ENCODE measurements around the gene MAPK4.

MAPK4 gene

DNA sequence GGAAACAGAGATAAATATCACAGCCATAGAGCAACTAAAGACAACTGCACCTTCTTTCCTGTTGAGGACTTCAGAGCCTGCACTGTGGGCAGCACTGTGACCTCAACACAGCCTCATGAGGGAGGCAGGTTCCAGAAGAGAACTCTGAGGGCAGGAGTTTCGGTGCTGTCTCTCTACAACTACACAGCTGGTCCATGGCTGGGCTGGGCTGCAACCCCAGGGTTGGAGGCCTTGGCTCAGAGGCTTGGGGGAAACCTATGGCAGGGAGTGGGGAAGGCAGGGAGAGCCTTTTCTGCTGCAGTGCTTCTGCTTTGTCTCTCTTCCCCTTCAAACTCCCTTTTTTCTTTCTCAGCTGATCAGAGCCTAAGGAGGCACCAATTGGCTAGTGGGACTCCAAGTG lies 193.4 kb downstream of the MAPK4 start:
- Histone ChIP-seq H2AFZ (peak overlapping the region; percentile 22), H3K27me3 (ENCODE audit: control insufficient read depth, insufficient read depth, low read length) (no peaks in the 10 kb centered on the region), H3K9ac (no peak overlapping the region), H3K4me1 (peaks cover 8% of the 10 kb centered on the region), H3K4me2 (ENCODE audit: low read length) (no peak overlapping the region), H3K4me3 (ENCODE audit: low read depth, low read length) (no peak overlapping the region), H3K79me2 (no peaks in the 10 kb centered on the region), H3K9me3 (ENCODE audit: control insufficient read depth, low read length) (no peaks in the 10 kb centered on the region), H3K27ac (no peak overlapping the region), H3K36me3 (ENCODE audit: control insufficient read depth, insufficient read depth, low read length) (no peaks in the 10 kb centered on the region)
- TF ChIP-seq, protein P1, sequence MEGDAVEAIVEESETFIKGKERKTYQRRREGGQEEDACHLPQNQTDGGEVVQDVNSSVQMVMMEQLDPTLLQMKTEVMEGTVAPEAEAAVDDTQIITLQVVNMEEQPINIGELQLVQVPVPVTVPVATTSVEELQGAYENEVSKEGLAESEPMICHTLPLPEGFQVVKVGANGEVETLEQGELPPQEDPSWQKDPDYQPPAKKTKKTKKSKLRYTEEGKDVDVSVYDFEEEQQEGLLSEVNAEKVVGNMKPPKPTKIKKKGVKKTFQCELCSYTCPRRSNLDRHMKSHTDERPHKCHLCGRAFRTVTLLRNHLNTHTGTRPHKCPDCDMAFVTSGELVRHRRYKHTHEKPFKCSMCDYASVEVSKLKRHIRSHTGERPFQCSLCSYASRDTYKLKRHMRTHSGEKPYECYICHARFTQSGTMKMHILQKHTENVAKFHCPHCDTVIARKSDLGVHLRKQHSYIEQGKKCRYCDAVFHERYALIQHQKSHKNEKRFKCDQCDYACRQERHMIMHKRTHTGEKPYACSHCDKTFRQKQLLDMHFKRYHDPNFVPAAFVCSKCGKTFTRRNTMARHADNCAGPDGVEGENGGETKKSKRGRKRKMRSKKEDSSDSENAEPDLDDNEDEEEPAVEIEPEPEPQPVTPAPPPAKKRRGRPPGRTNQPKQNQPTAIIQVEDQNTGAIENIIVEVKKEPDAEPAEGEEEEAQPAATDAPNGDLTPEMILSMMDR (IDR thresholded peaks at IDR 0.05), result no peak

DNA sequence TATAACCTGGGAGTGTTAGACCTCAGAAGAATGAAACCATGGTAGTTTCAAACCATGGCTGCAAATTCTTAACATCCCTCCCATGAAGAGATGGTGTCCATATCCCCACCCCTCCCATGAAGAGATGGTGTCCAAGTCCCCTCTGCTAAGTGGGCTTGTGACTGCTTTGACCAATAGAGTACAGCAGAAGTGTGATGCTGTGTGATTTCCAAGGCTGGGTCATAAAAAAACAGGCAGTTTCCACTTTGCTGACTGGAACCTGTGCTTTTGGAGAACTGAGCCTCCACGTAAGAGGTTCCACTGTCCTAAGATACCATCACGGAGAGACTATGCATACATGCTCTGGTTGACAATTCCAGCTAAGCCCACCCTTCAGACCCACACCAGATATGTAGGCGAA lies 194.4 kb downstream of the MAPK4 start:
- Histone ChIP-seq H3K4me2 (ENCODE audit: low read length) (no peak overlapping the region), H3K79me2 (no peaks in the 10 kb centered on the region), H3K27ac (no peak overlapping the region), H3K9me3 (ENCODE audit: control insufficient read depth, low read length) (no peaks in the 10 kb centered on the region), H3K36me3 (ENCODE audit: control insufficient read depth, insufficient read depth, low read length) (no peaks in the 10 kb centered on the region), H3K27me3 (ENCODE audit: control insufficient read depth, insufficient read depth, low read length) (no peaks in the 10 kb centered on the region), H3K4me1 (no peaks in the 10 kb centered on the region), H3K9ac (no peak overlapping the region), H3K4me3 (ENCODE audit: low read depth, low read length) (no peak overlapping the region), H2AFZ (no peak overlapping the region)
- TF ChIP-seq, protein P1 (IDR thresholded peaks at IDR 0.05), result no peak

DNA sequence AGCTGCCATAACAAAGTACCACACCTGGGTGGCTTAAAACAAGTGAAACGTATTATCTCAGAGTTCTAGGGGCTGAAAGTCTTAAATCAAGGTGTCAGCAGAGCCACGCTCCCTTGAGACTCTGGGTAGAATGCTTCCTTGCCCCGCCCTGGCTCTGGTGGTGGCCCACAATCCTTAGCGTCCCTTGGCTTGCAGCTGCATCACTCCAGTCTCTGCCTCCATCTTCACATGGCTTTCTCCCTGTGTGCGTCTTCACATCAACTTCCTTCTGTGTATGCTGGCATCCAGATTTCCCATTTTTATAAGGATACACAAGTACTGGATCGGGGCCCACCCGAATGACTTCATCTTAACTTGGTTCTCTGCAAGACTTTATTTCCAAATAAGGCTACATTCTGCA lies 197.5 kb downstream of the MAPK4 start:
- Histone ChIP-seq H3K9ac (no peak overlapping the region), H2AFZ (no peak overlapping the region), H3K4me3 (ENCODE audit: low read depth, low read length) (no peak overlapping the region), H3K27ac (no peak overlapping the region), H3K4me2 (ENCODE audit: low read length) (no peak overlapping the region), H3K27me3 (ENCODE audit: control insufficient read depth, insufficient read depth, low read length) (no peaks in the 10 kb centered on the region), H3K4me1 (no peaks in the 10 kb centered on the region), H3K79me2 (no peaks in the 10 kb centered on the region), H3K36me3 (ENCODE audit: control insufficient read depth, insufficient read depth, low read length) (no peaks in the 10 kb centered on the region), H3K9me3 (ENCODE audit: control insufficient read depth, low read length) (no peaks in the 10 kb centered on the region)
- TF ChIP-seq, protein P1 (IDR thresholded peaks at IDR 0.05), result no peak

DNA sequence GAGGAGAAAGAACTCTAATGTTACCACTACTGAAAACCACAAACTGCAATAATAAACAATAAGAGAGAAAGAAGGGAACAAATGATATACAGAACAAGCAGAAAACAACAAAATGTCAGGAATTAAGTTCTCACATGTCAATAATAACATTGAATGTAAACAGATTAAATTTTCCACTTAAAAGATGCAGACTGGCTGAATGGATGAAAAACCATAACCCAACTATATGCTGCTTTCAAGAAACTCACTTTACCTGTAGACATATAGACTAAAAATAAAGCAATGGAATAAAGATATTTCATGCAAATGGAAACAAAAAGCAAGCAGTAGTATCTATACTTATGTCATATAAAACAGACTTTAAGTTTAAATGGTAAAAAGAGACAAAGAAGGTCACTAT lies 209.6 kb downstream of the MAPK4 start:
- TF ChIP-seq, protein P1 (IDR thresholded peaks at IDR 0.05), result no peak
- Histone ChIP-seq H2AFZ (no peak overlapping the region), H3K4me1 (no peaks in the 10 kb centered on the region), H3K27me3 (ENCODE audit: control insufficient read depth, insufficient read depth, low read length) (no peaks in the 10 kb centered on the region), H3K9ac (no peak overlapping the region), H3K27ac (no peak overlapping the region), H3K79me2 (no peaks in the 10 kb centered on the region), H3K4me2 (ENCODE audit: low read length) (no peak overlapping the region), H3K9me3 (ENCODE audit: control insufficient read depth, low read length) (no peaks in the 10 kb centered on the region), H3K36me3 (ENCODE audit: control insufficient read depth, insufficient read depth, low read length) (no peaks in the 10 kb centered on the region), H3K4me3 (ENCODE audit: low read depth, low read length) (no peak overlapping the region)

DNA sequence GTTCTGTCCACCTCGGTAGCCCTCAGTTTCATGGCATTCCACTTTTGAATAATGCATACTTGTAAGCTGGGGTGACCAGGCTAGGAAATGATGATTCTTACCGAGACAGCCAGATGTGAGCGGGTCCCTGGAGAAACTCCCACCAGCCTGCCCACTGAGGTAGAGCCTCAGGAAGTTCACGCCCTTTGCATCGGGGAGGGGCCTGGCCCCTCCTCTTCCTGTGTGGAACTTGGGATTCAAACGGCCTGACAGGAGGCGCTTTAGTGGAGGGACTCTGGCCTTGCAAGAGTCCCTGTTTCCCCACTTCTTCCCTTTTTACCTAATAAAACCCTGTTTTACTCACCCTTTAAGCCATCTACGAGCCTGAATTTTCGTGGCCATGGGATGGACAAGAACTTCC lies 215.3 kb downstream of the MAPK4 start:
- Histone ChIP-seq H3K36me3 (ENCODE audit: control insufficient read depth, insufficient read depth, low read length) (no peaks in the 10 kb centered on the region), H3K4me1 (peaks cover 11% of the 10 kb centered on the region), H3K4me2 (ENCODE audit: low read length) (no peak overlapping the region), H3K27ac (no peak overlapping the region), H2AFZ (no peak overlapping the region), H3K9ac (no peak overlapping the region), H3K79me2 (no peaks in the 10 kb centered on the region), H3K9me3 (ENCODE audit: control insufficient read depth, low read length) (no peaks in the 10 kb centered on the region), H3K4me3 (ENCODE audit: low read depth, low read length) (no peak overlapping the region), H3K27me3 (ENCODE audit: control insufficient read depth, insufficient read depth, low read length) (no peaks in the 10 kb centered on the region)
- TF ChIP-seq, protein P1 (IDR thresholded peaks at IDR 0.05), result no peak
